PC-9 (cell line): ENCODE measurements around the gene TMEM179. TPM values are rescaled to one million over a fixed set of nuclear protein-coding genes. Genes with fewer than 3 reads are reported as not detected.

Source experiments
- BruUV-seq: library from RNA; stranded (reverse); fragments of 400-500 nt; replicated peaks from 2 replicates; lab custom pipeline; 2021; lab: Mats Ljungman, UMichigan
- CTCF ChIA-PET: fragments of 300-600 bp; sonication (Branson Sonifier 250); formaldehyde crosslinking; loops from one replicate; lab custom pipeline; 2022; ENCODE audit warnings: antibody characterized with exemption; lab: Charles Lee
- POLR2A ChIA-PET: fragments of 300-600 bp; sonication (Branson Sonifier 250); formaldehyde crosslinking; loops from one replicate; lab custom pipeline; 2022; ENCODE audit warnings: antibody characterized with exemption; ENCODE audit not compliant: unreplicated experiment; lab: Charles Lee
- DNase-seq, 2 experiments: peaks; one replicate each; pipeline versions ENCODE4 v3.0.0 to v3.0.0-alpha.2; 2015 to 2022; ENCODE audit warnings: mixed read lengths in 1 of 2
- H2AFZ ChIP-seq: fragments of 200-600 bp; sonication (generic); 2 replicates; pipeline ENCODE4 v1.8.1; 2017; ENCODE audit warnings: antibody characterized with exemption
- H3F3A ChIP-seq: fragments of 200-600 bp; sonication (generic); 2 replicates; pipeline ENCODE4 v1.8.1; 2017; ENCODE audit warnings: antibody characterized with exemption, mild to moderate bottlenecking, low read depth; ENCODE audit not compliant: insufficient read depth
- H3K27ac ChIP-seq: fragments of 200-600 bp; sonication (generic); 2 replicates; pipeline ENCODE4 v1.6.1; 2016; ENCODE audit warnings: mixed run types
- H3K27me3 ChIP-seq: fragments of 200-600 bp; sonication (generic); 2 replicates; pipeline ENCODE4 v1.6.1; 2016; ENCODE audit warnings: low read depth, mixed run types; ENCODE audit not compliant: insufficient read depth
- H3K36me3 ChIP-seq: fragments of 200-600 bp; sonication (generic); 2 replicates; pipeline ENCODE4 v1.6.1; 2016; ENCODE audit warnings: low read depth, mixed run types
- H3K4me1 ChIP-seq: fragments of 200-600 bp; sonication (generic); replicated peaks from 2 replicates; pipeline ENCODE4 v1.6.1; 2016; ENCODE audit warnings: mixed run types; ENCODE audit not compliant: insufficient read depth
- H3K4me2 ChIP-seq: fragments of 200-600 bp; sonication (generic); 2 replicates; pipeline ENCODE4 v1.6.1; 2017; ENCODE audit warnings: mixed run types
- H3K4me3 ChIP-seq: fragments of 200-600 bp; sonication (generic); 2 replicates; pipeline ENCODE4 v1.6.1; 2016; ENCODE audit warnings: mixed run types
- H3K79me2 ChIP-seq: fragments of 200-600 bp; sonication (generic); 2 replicates; pipeline ENCODE4 v1.6.1; 2017; ENCODE audit warnings: low read depth, mixed run types
- H3K9me2 ChIP-seq: fragments of 200-600 bp; sonication (generic); 2 replicates; pipeline ENCODE4 v1.8.1; 2017; ENCODE audit warnings: mild to moderate bottlenecking; ENCODE audit not compliant: insufficient read depth
- H3K9me3 ChIP-seq: fragments of 200-600 bp; sonication (generic); 2 replicates; pipeline ENCODE4 v1.8.1; 2016; ENCODE audit warnings: low read depth; ENCODE audit not compliant: insufficient read depth
- H4K20me1 ChIP-seq: fragments of 200-600 bp; sonication (generic); 2 replicates; pipeline ENCODE4 v1.8.1; 2017; ENCODE audit not compliant: insufficient read depth
- CTCF ChIP-seq: fragments of 200-600 bp; sonication (generic); conservative IDR thresholded peaks from 2 replicates; pipeline ENCODE4 v1.6.1; 2017; ENCODE audit warnings: mixed run types, antibody characterized with exemption, mild to moderate bottlenecking, moderate library complexity
- EZH2 ChIP-seq: fragments of 200-600 bp; sonication (generic); IDR thresholded peaks from 2 replicates; pipeline ENCODE4 v1.8.0; 2017; ENCODE audit warnings: antibody characterized with exemption, low read depth
- intact Hi-C: fragments of 100-400 bp; cut with micrococcal nuclease; formaldehyde crosslinking; loops from one replicate; pipeline ENCODE4 v1.10.0; 2022; ENCODE audit not compliant: unreplicated experiment
- total RNA-seq: library from RNA; stranded (reverse); gene quantifications from 2 replicates; pipeline ENCODE4 v1.2.3, GENCODE V29; 2021

Gene TMEM179
- total RNA-seq, 1 experiment from 2014 or later, result not detected

DNA sequence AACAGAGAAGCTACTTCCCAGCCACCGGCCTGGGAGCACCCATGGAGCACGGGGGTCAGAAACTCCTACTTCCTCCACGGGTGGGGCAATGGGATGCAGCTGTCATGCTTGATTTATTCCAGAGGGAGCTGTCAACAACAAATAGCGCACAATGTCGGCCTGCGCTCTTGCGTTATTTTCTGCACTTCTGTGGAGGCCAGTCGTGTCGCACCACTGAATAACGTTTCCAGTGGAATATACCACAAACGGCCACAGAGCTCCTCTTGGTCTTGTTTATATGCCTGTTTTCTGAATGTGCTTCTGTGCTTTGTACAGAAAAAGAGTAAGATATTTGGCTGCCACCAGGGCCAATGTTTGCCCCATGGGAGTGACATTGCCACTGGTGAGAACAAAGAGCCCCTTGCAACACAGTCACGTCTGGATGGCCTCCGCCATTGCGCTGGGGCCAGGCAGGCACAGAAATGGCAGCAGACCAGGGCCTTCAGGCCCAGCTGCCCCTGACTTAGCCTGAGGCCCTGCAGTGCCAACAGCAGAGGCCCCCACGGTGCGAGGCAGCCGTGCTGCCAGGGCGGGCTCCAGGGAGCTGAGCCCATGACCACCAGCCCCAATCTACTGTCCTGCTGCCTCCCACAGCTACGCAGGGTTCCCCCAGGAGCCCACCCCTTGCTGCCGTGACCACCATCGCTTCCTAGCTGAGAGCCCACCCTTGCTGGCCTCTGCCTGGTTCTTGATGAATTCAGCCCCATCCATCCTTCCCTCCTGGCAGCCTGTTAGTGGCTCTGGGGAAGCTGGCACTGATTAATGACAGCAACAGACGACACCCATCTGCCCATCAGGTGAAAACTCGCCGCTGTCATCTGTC, 28.9 kb upstream of the TMEM179 start:
- Histone ChIP-seq H4K20me1 (no peaks in the 10 kb centered on the region), H3K79me2 (no peaks in the 10 kb centered on the region), H3K9me2 (no peaks in the 10 kb centered on the region), H3K9me3 (no peaks in the 10 kb centered on the region; the same call in 1 of the 2 replicates), H3K27me3 (peaks cover 96% of the 10 kb centered on the region), H3K4me1 (no peaks in the 10 kb centered on the region), H3K4me3 (no peak overlapping the region), H3K4me2 (no peak overlapping the region), H3F3A (no peaks in the 10 kb centered on the region), H3K36me3 (no peaks in the 10 kb centered on the region), H2AFZ (no peak overlapping the region), H3K27ac (no peak overlapping the region)
- intact Hi-C loops, result no loop called here
- POLR2A ChIA-PET, result no interaction called here
- TF ChIP-seq EZH2 (no peak), CTCF (no peak)
- CTCF ChIA-PET, result interaction anchor here (0.6 kb wide), 1 partner anchor 212 kb away, joined by 3 read pairs; no protein-coding TSS in a partner anchor
- no peak for DNase-seq
- BruUV-seq, result no TSS peak

GRCh38 chr14:104632781-104633180, 28.2 kb upstream of the TMEM179 start:
- no peak for DNase-seq
- Histone ChIP-seq H3F3A (no peaks in the 10 kb centered on the region), H3K27ac (no peak overlapping the region), H3K4me3 (no peak overlapping the region), H3K36me3 (no peaks in the 10 kb centered on the region), H3K79me2 (no peaks in the 10 kb centered on the region), H4K20me1 (no peaks in the 10 kb centered on the region), H2AFZ (no peak overlapping the region), H3K9me2 (no peaks in the 10 kb centered on the region), H3K4me1 (no peaks in the 10 kb centered on the region), H3K4me2 (no peak overlapping the region), H3K27me3 (peaks cover 96% of the 10 kb centered on the region), H3K9me3 (no peaks in the 10 kb centered on the region; the same call in 1 of the 2 replicates)
- no peak for TF ChIP-seq CTCF
- no peak for TF ChIP-seq EZH2
- intact Hi-C loops, result no loop called here
- POLR2A ChIA-PET, result no interaction called here
- no TSS peak for BruUV-seq
- CTCF ChIA-PET, result no interaction called here

- H3K4me3 ChIP-seq, result no peak overlapping the region
- DNase-seq, result no peak
- no peaks in the 10 kb centered on the region for H3K9me2 ChIP-seq
- no peaks in the 10 kb centered on the region; the same call in 1 of the 2 replicates for H3K9me3 ChIP-seq
- no TSS peak for BruUV-seq
- ChIA-PET CTCF (no interaction called here), POLR2A (no interaction called here)
- H2AFZ ChIP-seq, result no peak overlapping the region
- H3K27ac ChIP-seq, result no peak overlapping the region
- H3K27me3 ChIP-seq, result peaks cover 90% of the 10 kb centered on the region
- H3K4me2 ChIP-seq, result no peak overlapping the region
- no peaks in the 10 kb centered on the region for H3K79me2 ChIP-seq
- TF ChIP-seq EZH2 (no peak), CTCF (no peak)
- H3K36me3 ChIP-seq, result no peaks in the 10 kb centered on the region
- H3K4me1 ChIP-seq, result no peaks in the 10 kb centered on the region
- no peaks in the 10 kb centered on the region for H3F3A ChIP-seq
- intact Hi-C loops, result no loop called here
- no peaks in the 10 kb centered on the region for H4K20me1 ChIP-seq
Observed at GRCh38 chr14:104624939-104625338, 20.4 kb upstream of the TMEM179 start.
